Panc1 (cell line): ENCODE results near the gene CNNM2. TPM values are rescaled to one million over a fixed set of nuclear protein-coding genes. Genes with fewer than 3 reads are reported as not detected.

Experiments
- ATAC-seq: fragments of 200-7000 bp; cut with Tn5 transposase; 2 replicates; pipeline ENCODE4 v1.9.1; 2020; ENCODE audit warnings: mild to moderate bottlenecking, moderate library complexity
- Bru-seq: library from RNA; stranded (reverse); fragments of 400-500 nt; gene quantifications from one replicate; lab custom pipeline; 2021; lab: Mats Ljungman, UMichigan
- BruChase-seq, 2 experiments: library from RNA; stranded (reverse); fragments of 400-500 nt; gene quantifications; one replicate each; lab custom pipeline; 2021; lab: Mats Ljungman, UMichigan
- BruUV-seq: library from RNA; stranded (reverse); fragments of 400-500 nt; replicated peaks from 2 replicates; lab custom pipeline; 2021; lab: Mats Ljungman, UMichigan
- CTCF ChIA-PET: fragments of 300-600 bp; sonication (Branson Sonifier 250); formaldehyde crosslinking; loops from one replicate; lab custom pipeline; 2022; ENCODE audit warnings: antibody characterized with exemption; lab: Charles Lee
- POLR2A ChIA-PET: fragments of 300-600 bp; sonication (Branson Sonifier 250); formaldehyde crosslinking; loops from one replicate; lab custom pipeline; 2022; ENCODE audit warnings: antibody characterized with exemption; lab: Charles Lee
- DNase-seq: peaks from one replicate; pipeline ENCODE4 v3.0.0-alpha.2; 2010; ENCODE audit warnings: low read depth, low spot score
- H3K27ac ChIP-seq: 2 replicates; pipeline ENCODE4 v1.5.1; 2011; ENCODE audit warnings: mild to moderate bottlenecking, low read length, inconsistent platforms
- H3K27me3 ChIP-seq: fragments of 200-500 bp; sonication (Bioruptor generic); 2 replicates; pipeline ENCODE4 v1.6.0; 2014; ENCODE audit warnings: low read length, inconsistent platforms; ENCODE audit not compliant: control insufficient read depth, insufficient read depth
- H3K36me3 ChIP-seq: fragments of 200-500 bp; sonication (Bioruptor generic); 2 replicates; pipeline ENCODE4 v1.5.1; 2014; ENCODE audit warnings: inconsistent platforms, mild to moderate bottlenecking, low read length, moderate library complexity; ENCODE audit not compliant: control insufficient read depth, insufficient read depth
- H3K4me1 ChIP-seq: 2 replicates; pipeline ENCODE4 v1.5.1; 2011; ENCODE audit warnings: inconsistent platforms, mild to moderate bottlenecking, low read length, moderate library complexity; ENCODE audit not compliant: control insufficient read depth, insufficient read depth
- H3K4me3 ChIP-seq, 2 experiments: 2 replicates each; pipeline ENCODE4 v1.5.1; 2011 to 2012; ENCODE audit warnings: low read depth in 2 of 2, low read length in 2 of 2, mild to moderate bottlenecking in 2 of 2, inconsistent platforms in 1 of 2, moderate library complexity in 1 of 2
- H3K9me3 ChIP-seq: fragments of 200-500 bp; sonication (Bioruptor generic); 2 replicates; pipeline ENCODE4 v1.5.1; 2014; ENCODE audit warnings: low read depth, mild to moderate bottlenecking, inconsistent platforms, low read length, moderate library complexity; ENCODE audit not compliant: control insufficient read depth, insufficient read depth
- CTCF ChIP-seq: fragments of 450-650 bp; IDR thresholded peaks from 2 replicates; pipeline ENCODE4 v1.5.1; 2017; ENCODE audit warnings: mild to moderate bottlenecking
- POLR2AphosphoS5 ChIP-seq: IDR thresholded peaks from 2 replicates; pipeline ENCODE4 v1.6.1; 2012; ENCODE audit warnings: mild to moderate bottlenecking, low read depth, low read length, moderate library complexity
- REST ChIP-seq, 2 experiments: IDR thresholded peaks; 2 replicates each; pipeline ENCODE4 v1.6.1; 2011 to 2012; ENCODE audit warnings: low read depth in 2 of 2, control low read depth in 1 of 2, low read length in 1 of 2, mild to moderate bottlenecking in 1 of 2, moderate library complexity in 1 of 2; ENCODE audit not compliant: insufficient read depth in 1 of 2
- SIN3A ChIP-seq: IDR thresholded peaks from 2 replicates; pipeline ENCODE4 v1.6.1; 2012; ENCODE audit warnings: low read depth, mild to moderate bottlenecking, low read length, moderate library complexity, borderline replicate concordance; ENCODE audit not compliant: insufficient read depth
- TCF7L2 ChIP-seq: IDR thresholded peaks from 2 replicates; pipeline ENCODE4 v1.6.1; 2011; ENCODE audit warnings: mild to moderate bottlenecking, low read depth, low read length, inconsistent platforms
- in situ Hi-C: cut with HindIII; loops from 2 replicates; pipeline ENCODE4 v1.10.0; 2016; ENCODE audit warnings: low sequenced_read_pairs, low pct_unique_long_range_greater_than_20kb
- intact Hi-C: fragments of 100-400 bp; cut with micrococcal nuclease; formaldehyde crosslinking; loops from one replicate; pipeline ENCODE4 v1.10.0; 2022; ENCODE audit not compliant: unreplicated experiment
- long read RNA-seq: library from polyadenylated mRNA; unstranded; transcript quantifications from one replicate; pipeline ENCODE4 v2.0.0, GENCODE V29; 2021; ENCODE audit not compliant: unreplicated experiment
- polyA plus RNA-seq: library from polyadenylated mRNA; unstranded; fragments of >200 nt; gene quantifications from one replicate; pipeline ENCODE4 v1.2.1, GENCODE V29; 2012; ENCODE audit warnings: missing spikeins; ENCODE audit not compliant: insufficient read length
- total RNA-seq: library from RNA; stranded (reverse); gene quantifications from one replicate; pipeline ENCODE4 v1.2.1, GENCODE V29; 2021; ENCODE audit not compliant: unreplicated experiment

The CNNM2 gene
- total RNA-seq (27.1 TPM), Bru-seq, nascent RNA (percentile 77 among the genes with signal in this experiment), BruChase-seq, experiment 1, labeled RNA remaining after a 2-hour chase (percentile 69 among the genes with signal in this experiment), BruChase-seq, experiment 2, labeled RNA remaining after a 6-hour chase (percentile 74 among the genes with signal in this experiment)
- 24.3 TPM for polyA plus RNA-seq
- long read RNA-seq, full-length matches to known transcripts: 16 of 41 reads
- long read RNA-seq, partial matches to known transcripts: 5 of 41 reads
- long read RNA-seq, other reads (novel, unspliced or antisense): 20 of 41 reads

GRCh38 chr10:102917962-102918816 lies at the start of gene CNNM2:
CNNM2 (plus strand) TSS chr10:102918294; CDS start chr10:102918481, 187 bp downstream.
- intact Hi-C loops: loop anchor here (1.0 to 2.0 kb wide), 2 partner anchors 71 to 151 kb away; no protein-coding TSS in a partner anchor
- no TSS peak for BruUV-seq
- H3K4me1 ChIP-seq: peaks cover 25% of the 10 kb centered on the region
- TF ChIP-seq SIN3A: peak; percentile 86; the same call in 1 of the 2 replicates
- peak; percentile 91 for TF ChIP-seq TCF7L2
- TF ChIP-seq POLR2AphosphoS5: peak; percentile 52; the same call in 1 of the 2 replicates
- TF ChIP-seq CTCF: no peak
- TF ChIP-seq REST (IDR thresholded peaks at IDR 0.05; ENCODE audit: insufficient read depth in 1 of 2, low read depth in 2 of 2, low read length in 1 of 2): no peak
- DNase-seq: peak; percentile 99
- peak; percentile 92 for ATAC-seq
- peak within 1 kb of the TSS; percentile 81 for H3K27ac ChIP-seq
- H3K27me3 ChIP-seq: no peaks in the 10 kb centered on the region
- POLR2A ChIA-PET: interaction anchor here (0.6 kb wide), 4 partner anchors 11 to 97 kb away, joined by 3 to 4 read pairs (median 4); no protein-coding TSS in a partner anchor
- H3K36me3 ChIP-seq: peaks cover 2% of the 10 kb centered on the region; the same call in 1 of the 2 replicates
- H3K4me3 ChIP-seq: peak within 1 kb of the TSS; percentile 75 to 77
- CTCF ChIA-PET: interaction anchor here (0.6 to 2.0 kb wide), 9 partner anchors 11 to 437 kb away, joined by 3 to 12 read pairs (median 3); no protein-coding TSS in a partner anchor
- in situ Hi-C loops: no loop called here
- H3K9me3 ChIP-seq: no peaks in the 10 kb centered on the region

- H3K4me3 ChIP-seq: peak overlapping the region; percentile 55 to 68
- H3K36me3 ChIP-seq: peaks cover 4% of the 10 kb centered on the region; the same call in 1 of the 2 replicates
- intact Hi-C loops: no loop called here
- H3K27ac ChIP-seq: peak overlapping the region; percentile 65
- DNase-seq (no peak), ATAC-seq (peak; percentile 35)
- BruUV-seq: no TSS peak
- CTCF ChIA-PET: interaction anchor here (0.6 kb wide), 2 partner anchors 24 to 98 kb away, joined by 3 read pairs; no protein-coding TSS in a partner anchor
- POLR2A ChIA-PET: interaction anchor here (0.6 kb wide), 2 partner anchors 9 to 318 kb away, joined by 3 to 7 read pairs; no protein-coding TSS in a partner anchor
- H3K9me3 ChIP-seq: no peaks in the 10 kb centered on the region
- in situ Hi-C loops: no loop called here
- H3K27me3 ChIP-seq: no peaks in the 10 kb centered on the region
- TF ChIP-seq REST (IDR thresholded peaks at IDR 0.05; ENCODE audit: insufficient read depth in 1 of 2, low read depth in 2 of 2, low read length in 1 of 2) (no peak), SIN3A (no peak), TCF7L2 (no peak), POLR2AphosphoS5 (no peak), CTCF (no peak)
- H3K4me1 ChIP-seq: peaks cover 3% of the 10 kb centered on the region; the same call in 1 of the 2 replicates
Measured at GRCh38 chr10:102868911-102869257, 49.2 kb upstream of the CNNM2 start.
